ENCODE results near the gene ZNF768. TPM values are rescaled to one million over a fixed set of nuclear protein-coding genes. Genes with fewer than 3 reads are reported as not detected.

Gene ZNF768
- total RNA-seq, 1 experiment from 2014 or later: 68.3 TPM

GRCh38 chr16:30521873-30522641, 4.3 kb downstream of the ZNF768 start:
- Histone ChIP-seq H3K27me3 (ENCODE audit: control insufficient read depth, insufficient read depth, low read length) (no peaks in the 10 kb centered on the region), H3K9me3 (ENCODE audit: control insufficient read depth, insufficient read depth, low read depth, low read length) (no peaks in the 10 kb centered on the region), H3K4me3 (ENCODE audit: low read depth in 2 of 2, low read length in 2 of 2) (no peak overlapping the region), H3K36me3 (ENCODE audit: control insufficient read depth, insufficient read depth, low read length) (no peaks in the 10 kb centered on the region), H3K27ac (ENCODE audit: low read length) (no peak overlapping the region), H3K4me1 (ENCODE audit: control insufficient read depth, insufficient read depth, low read length) (peaks cover 11% of the 10 kb centered on the region; the same call in 1 of the 2 replicates)
- in situ Hi-C loops (cut with HindIII; ENCODE audit: low pct_unique_long_range_greater_than_20kb, low sequenced_read_pairs): no loop called here
- ChIA-PET POLR2A (interaction anchor here (0.7 kb wide), 1 partner anchor 32 kb away, joined by 3 read pairs; no protein-coding TSS in a partner anchor), CTCF (interaction anchor here (0.7 kb wide), 1 partner anchor 73 kb away, joined by 4 read pairs; no protein-coding TSS in a partner anchor)
- TF ChIP-seq SIN3A (IDR thresholded peaks at IDR 0.05; ENCODE audit: borderline replicate concordance, insufficient read depth, low read depth, low read length): no peak
- BruUV-seq (replicated peaks): no TSS peak
- DNase-seq (ENCODE audit: low read depth, low spot score) (no peak), ATAC-seq (no peak)
- intact Hi-C loops (cut with micrococcal nuclease; ENCODE audit: unreplicated experiment): loop anchor here (10.0 kb wide), 1 partner anchor 77 kb away; the partner anchor contains the start of gene SEPHS2

GRCh38 chr16:30521476-30521872, 4.9 kb downstream of the ZNF768 start:
- no peak overlapping the region for H3K27ac ChIP-seq (ENCODE audit: low read length)

More at GRCh38 chr16:30521476-30521872, 4.9 kb downstream of the ZNF768 start:
- ChIA-PET CTCF (no interaction called here), POLR2A (interaction anchor here (0.7 kb wide), 1 partner anchor 32 kb away, joined by 3 read pairs; no protein-coding TSS in a partner anchor)
- TF ChIP-seq SIN3A (IDR thresholded peaks at IDR 0.05; ENCODE audit: borderline replicate concordance, insufficient read depth, low read depth, low read length): no peak
- no peak for TF ChIP-seq REST (IDR thresholded peaks at IDR 0.05; ENCODE audit: insufficient read depth in 1 of 2, low read depth in 2 of 2, low read length in 1 of 2)
- TF ChIP-seq CTCF (IDR thresholded peaks at IDR 0.05): no peak
- TF ChIP-seq POLR2AphosphoS5 (IDR thresholded peaks at IDR 0.05; ENCODE audit: low read depth, low read length): no peak
- no peak for TF ChIP-seq TCF7L2 (IDR thresholded peaks at IDR 0.05; ENCODE audit: low read depth, low read length)
- H3K4me3 ChIP-seq (ENCODE audit: low read depth in 2 of 2, low read length in 2 of 2): no peak overlapping the region
- no TSS peak for BruUV-seq (replicated peaks)
- no peaks in the 10 kb centered on the region for H3K9me3 ChIP-seq (ENCODE audit: control insufficient read depth, insufficient read depth, low read depth, low read length)
- no peaks in the 10 kb centered on the region for H3K36me3 ChIP-seq (ENCODE audit: control insufficient read depth, insufficient read depth, low read length)
- no peaks in the 10 kb centered on the region for H3K27me3 ChIP-seq (ENCODE audit: control insufficient read depth, insufficient read depth, low read length)
- intact Hi-C loops (cut with micrococcal nuclease; ENCODE audit: unreplicated experiment) (loop anchor here (10.0 kb wide), 1 partner anchor 77 kb away; the partner anchor contains the start of gene SEPHS2), in situ Hi-C loops (cut with HindIII; ENCODE audit: low pct_unique_long_range_greater_than_20kb, low sequenced_read_pairs) (no loop called here)
- H3K4me1 ChIP-seq (ENCODE audit: control insufficient read depth, insufficient read depth, low read length): peaks cover 11% of the 10 kb centered on the region; the same call in 1 of the 2 replicates
- DNase-seq (ENCODE audit: low read depth, low spot score) (no peak), ATAC-seq (no peak)
